GM19240 (cell line): ENCODE data around the gene MALT1.
A peak's percentile ranks its signal among the peaks of the same experiment; 100 is the strongest.
"Not testable (repeated sequence)": the region's sequence is repeated elsewhere in the genome, so short reads cannot be mapped to it uniquely, and the experiment has no call there.

Source experiments
- DNase-seq: peaks from one replicate; pipeline ENCODE4 v3.0.0; 2011; ENCODE audit warnings: low spot score; ENCODE audit not compliant: insufficient read length

The MALT1 gene

DNA sequence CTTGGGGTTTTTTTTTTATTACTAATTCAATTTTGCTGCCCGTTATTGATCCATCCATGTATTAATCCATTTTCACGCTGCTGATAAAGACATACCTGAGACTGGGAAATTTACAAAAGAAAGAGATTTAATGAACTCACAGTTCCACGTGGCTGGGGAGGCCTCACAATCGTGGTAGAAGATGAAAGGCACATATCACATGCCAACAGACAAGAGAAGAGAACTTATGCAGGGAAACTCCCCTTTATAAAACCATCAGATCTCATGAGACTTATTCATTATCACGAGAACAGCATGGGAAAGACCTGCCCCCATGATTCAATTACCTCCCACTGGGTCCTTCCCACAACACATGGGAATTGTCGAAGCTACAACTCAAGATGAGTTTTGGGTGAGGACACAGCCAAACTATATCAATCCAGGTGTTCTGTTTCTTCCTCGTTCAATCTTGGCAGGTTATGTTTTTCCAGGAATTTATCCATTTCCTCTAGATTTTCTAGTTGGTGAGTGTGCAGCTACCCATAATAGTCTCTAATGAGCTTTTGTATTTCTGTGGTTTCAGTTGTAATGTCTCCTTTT lies 18.0 kb upstream of the MALT1 start:
- not testable (repeated sequence) for DNase-seq

DNA sequence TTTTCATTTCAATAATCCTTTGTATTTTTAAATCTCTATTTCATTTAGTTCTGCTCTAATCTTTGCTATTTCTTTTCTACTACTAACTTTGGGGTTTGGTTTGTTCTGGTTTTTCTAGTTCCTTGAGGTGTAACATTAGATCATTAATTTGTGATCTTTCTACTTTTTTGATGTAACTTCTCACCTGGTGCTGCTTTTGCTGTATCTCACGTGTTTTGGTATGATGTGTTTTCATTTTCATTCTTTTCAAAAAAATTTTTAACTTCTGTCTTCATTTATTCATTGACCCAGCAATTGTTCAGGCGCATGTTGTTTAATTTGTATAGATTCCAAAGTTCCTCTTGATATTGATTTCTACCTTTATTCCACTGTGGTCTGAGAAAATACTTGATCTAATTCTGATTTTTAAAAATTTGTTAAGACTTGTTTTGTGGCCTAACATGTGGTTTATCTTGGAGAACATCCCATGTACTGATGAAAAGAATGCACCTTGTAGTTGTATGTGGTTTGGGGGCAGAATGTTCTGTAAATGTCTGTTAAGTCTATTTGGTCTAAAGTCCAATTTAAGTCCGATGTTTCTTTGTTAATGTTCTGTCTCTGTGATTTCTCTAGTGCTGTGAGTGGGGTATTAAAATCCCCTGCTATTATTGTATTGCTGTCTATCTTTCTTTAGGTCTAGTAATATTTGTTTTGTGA lies 17.3 kb upstream of the MALT1 start:
- DNase-seq: no peak

DNA sequence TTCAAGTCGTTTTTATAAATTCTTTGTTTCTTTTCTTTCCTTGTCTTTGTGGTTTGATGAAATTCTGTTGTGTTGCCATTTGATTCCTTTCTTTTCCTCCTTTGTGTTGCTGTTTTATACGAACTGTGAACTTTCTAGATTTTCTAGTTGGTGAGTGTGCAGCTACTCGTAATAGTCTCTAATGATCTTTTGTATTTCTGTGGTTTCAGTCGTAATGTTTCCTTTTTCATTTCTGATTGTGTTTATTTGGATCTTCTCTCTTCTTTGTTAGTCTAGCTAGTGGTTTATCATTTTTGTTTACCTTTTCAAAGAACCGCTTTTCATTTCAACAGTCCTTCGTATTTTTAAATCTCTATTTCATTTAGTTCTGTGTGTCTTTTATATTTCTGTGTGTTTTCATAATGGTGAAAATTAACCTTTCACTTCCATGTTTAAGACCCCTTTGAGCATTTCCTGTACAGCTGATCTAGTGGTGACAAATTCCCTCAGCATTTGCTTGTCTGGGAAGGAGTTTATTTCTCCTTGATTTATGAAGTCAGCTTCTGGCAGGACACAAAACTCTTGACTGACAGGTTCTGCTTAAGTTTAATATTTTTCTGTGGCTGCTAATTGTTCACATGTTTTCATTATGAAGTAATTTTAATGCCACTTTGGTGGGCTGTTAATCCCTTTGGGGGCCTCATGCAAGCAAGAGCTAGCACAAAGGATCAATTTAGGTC lies 16.2 kb upstream of the MALT1 start:
- DNase-seq: no peak

DNA sequence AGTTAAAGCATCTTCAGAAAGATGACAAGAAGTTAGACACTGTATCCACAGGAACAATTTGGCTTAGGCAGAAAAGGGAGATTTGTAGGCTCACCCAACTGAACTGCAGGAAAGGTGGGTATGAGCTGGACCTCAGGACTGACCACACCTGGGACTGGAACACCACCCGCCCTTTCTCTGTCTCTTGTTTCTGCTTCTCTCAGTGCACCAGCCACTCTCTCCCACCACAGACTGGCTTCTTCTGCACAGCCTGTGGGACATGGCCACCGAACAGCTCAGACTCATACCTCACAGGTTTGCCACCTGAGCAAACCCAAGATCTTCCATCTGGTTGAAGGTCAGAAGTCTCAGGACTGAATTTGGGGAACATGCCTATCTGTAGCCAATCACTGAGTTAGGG lies 14.2 kb upstream of the MALT1 start:
- no peak for DNase-seq

DNA sequence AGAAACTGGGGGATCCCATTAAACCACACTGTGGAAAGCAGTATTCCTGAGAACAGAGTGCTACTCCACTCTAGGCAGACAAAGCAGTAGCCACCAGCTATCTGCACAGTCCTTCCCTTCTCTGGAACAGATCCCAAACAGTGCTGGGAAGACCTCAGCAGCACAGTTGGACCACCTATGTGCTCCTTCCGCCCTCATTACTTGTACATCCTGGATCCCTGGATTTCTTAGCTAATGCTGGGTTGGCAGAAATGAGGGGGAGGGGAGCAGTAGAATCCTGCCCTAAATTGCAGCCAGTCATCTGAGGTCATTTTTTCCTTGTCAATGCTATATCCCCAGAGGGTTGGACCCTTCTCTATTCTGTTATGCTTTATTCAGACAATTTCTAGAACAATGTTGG lies 13.8 kb upstream of the MALT1 start:
- DNase-seq: no peak

DNA sequence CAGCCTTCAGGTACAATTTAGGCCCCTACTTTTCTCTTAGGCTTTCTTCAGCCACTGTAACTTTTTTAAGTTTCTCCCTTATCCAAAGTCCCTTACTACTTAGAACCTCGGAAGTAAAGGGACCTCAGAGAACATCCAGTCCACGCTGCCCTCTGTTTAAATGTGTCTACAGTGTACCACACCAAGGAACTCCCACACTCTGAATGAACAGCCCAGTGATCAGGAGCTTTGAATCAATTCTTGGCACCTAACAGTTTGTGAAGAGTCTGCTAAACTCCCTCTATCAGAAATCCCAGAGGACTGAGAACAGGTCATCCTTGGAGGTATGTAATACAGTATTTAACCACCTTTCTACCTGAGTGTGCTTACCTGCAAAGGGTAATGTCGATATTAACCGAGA lies 11.6 kb upstream of the MALT1 start:
- no peak for DNase-seq

DNA sequence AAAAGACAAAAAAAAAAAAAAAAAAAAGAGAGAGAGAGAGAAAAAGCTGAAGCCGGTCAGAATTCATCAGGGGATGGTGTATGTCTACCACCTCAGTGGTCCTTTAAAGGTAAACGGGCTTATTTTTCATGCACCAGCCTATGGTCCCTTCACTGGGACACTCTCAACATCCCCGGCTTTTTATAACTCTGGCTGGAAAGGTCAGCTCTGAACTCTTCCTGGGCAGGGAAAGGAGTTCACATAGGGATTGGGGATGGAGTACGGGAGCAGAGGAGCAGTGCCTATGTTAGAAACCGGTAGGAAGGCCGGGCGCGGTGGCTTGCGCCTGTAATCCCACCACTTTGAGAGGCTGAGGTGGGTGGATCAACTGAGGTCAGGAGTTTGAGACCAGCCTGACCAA lies 10.3 kb upstream of the MALT1 start:
- no peak for DNase-seq

- DNase-seq: no peak
These were observed 9.8 kb upstream of the MALT1 start for GRCh38 chr18:58661423-58661822.

DNA sequence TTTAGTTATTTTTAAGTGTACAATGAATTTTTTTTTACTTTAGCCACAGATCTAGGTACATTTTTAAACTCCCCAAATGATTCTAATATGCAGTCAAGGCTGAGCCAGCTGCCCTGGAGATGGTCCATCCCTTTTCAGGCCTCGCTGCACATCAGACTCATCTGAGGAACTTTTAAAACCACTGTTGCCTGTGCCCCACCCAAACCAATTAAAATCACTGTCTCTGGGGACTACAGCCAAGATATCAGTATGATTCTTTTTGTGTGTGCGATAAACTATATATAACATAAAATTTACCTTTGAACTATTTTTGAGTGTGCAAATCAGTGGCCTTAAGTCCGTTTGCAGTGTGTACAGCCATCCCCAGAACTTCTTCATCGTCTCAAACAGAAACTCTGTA lies 9.1 kb upstream of the MALT1 start:
- no peak for DNase-seq

- no peak for DNase-seq
These were observed 5.1 kb upstream of the MALT1 start for GRCh38 chr18:58666176-58666575.

DNA sequence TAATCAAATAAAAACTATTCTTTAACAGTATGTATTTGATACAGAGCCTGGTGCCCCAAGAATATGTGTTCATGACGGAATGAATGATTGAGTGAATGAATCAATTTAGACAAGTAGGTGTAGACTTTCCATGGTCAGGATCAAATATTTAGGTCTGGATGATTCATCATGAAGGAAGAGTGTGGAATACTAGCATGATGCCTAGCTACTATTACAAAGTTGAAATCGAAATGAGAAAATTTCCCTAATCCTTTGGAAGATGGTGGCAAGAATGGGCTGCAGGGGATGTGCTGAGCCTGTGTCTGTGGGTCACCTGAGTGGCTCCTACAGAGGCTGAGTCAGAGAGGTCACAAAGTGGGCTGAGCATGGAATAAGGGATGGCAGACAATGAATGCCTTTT lies 3.1 kb upstream of the MALT1 start:
- no peak for DNase-seq

DNA sequence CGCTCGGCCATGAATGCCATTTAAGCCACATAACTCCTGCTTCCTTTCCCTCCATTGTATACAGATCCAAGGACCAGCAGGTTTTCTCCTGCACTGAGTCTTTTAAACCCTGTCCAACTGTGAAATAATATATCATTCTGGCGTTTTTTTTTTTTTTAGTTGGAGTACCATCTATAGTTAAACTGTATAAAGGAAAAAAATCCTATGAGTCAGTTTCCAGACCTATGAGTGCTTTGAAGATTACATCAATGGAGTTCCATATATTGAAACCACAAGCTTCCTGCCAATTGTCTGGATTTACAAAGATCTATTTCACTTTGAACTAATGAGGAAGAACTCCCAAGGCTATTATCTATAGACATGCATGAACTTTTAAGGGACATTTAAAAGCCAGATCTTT lies 2.4 kb upstream of the MALT1 start:
- DNase-seq: no peak

DNA sequence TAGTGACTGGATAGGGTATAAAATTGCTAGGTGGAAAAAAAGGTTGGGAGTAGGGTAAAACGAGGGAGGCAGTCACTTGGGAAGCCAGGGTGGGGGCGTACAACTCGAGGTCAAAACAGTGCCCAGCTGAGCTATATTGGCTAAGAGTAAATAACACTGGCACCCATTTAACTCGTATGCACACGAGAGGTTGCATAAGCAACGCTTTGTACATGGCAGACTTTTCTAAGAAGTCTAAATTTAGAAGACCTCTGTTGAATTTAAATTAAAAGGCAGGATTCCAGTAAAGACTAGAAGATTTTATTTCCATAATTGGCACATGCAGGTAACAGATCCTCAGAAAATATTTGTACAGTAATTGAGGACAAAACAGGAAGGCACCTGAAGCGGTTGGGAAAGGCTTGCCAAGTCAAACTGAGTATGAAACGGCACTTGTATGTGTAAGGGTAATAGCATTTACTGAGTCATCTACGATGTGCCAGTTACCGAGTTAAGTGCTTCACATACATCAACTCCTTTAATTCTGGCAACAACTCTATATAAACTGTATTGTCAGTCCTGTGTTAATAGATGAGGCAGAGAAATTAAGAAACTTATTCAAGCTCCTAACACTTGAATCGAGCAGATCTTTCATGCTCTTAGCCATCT lies 1.4 kb upstream of the MALT1 start:
- no peak for DNase-seq

DNA sequence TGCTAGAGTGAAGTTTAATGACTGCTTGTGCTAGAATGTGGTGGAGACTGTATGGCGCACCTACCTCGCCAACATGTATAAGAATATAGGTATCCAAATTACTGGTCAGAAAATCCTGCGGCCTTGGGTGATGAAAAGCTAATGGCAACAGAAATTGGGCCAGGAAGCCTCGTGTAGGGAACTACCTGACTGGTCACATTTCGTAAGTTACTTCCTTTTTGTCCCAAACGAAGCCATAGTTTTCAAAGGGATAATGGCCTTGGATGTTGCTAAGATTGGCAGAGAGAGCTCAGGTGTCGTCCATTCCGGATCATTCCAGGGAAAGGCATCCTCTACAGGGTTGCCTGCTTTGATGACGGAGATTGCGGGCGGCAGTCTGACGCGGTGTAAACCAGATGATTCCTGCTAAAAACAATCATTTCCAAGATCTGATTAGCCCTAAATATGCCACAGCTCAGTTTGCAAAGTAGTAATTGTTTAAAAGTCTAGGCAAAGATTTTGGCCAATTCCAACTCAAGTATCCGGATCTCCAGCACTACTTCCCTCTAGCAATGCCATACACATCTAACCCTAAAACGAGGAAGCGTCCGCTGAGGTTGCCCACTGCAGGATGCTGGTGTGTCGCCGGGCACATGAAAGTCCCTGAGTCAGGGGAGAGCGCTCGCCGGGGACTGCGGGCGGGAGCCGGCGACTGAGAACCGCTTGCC lies 708 bp upstream of the MALT1 start:
- no peak for DNase-seq

- no peak for DNase-seq
These were observed 633 bp downstream of the MALT1 start for GRCh38 chr18:58671632-58672564.

- no peak for DNase-seq
These were observed 2.9 kb downstream of the MALT1 start for GRCh38 chr18:58674159-58674558.

GRCh38 chr18:58674863-58675472 lies 3.7 kb downstream of the MALT1 start:
- no peak for DNase-seq

DNA sequence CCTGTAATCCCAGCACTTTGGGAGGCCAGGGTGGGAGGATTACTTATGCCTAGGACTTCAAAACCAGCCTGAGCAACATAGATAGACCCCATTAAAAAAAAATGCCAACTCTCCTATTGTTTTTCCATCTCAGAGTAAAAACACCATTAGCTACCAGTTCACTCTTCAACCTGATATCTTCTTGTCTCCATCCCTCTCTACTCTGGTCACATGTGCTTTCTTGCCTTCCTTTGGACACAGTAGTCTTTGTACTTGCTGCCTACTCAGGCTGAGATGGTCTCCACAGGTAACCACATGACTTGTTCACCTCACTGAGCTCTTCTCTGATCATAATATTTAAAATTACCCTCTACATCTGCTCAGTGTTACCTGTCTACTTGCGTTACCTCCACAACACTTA lies 5.0 kb downstream of the MALT1 start:
- DNase-seq: no peak

- DNase-seq: no peak
These were observed 11.3 kb downstream of the MALT1 start for GRCh38 chr18:58682429-58683069.

- peak; percentile 19 for DNase-seq
These were observed 16.6 kb downstream of the MALT1 start for GRCh38 chr18:58687871-58688308.
